ENCODE measurements around the gene HYLS1.

Gene HYLS1

DNA sequence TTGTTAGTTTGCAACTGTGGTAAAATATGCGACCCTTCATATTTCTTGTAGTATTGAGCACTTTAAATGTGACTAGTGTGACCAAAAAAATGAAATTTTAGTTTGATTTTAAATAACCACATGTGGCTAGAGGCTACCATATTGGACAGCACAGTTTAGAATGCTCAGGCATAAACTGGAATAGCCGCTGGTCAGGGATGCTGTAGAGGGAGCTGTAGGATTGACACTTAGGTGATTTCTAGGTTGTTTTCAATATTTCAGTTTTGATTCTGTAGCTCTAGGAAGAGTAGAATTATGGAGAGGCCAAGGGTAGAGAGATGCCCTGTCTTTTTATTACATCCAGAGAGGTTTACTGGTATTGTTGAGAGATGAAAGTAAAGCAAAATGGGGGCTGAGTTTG lies 47.6 kb downstream of the HYLS1 start:
- no peak for DNase-seq

DNA sequence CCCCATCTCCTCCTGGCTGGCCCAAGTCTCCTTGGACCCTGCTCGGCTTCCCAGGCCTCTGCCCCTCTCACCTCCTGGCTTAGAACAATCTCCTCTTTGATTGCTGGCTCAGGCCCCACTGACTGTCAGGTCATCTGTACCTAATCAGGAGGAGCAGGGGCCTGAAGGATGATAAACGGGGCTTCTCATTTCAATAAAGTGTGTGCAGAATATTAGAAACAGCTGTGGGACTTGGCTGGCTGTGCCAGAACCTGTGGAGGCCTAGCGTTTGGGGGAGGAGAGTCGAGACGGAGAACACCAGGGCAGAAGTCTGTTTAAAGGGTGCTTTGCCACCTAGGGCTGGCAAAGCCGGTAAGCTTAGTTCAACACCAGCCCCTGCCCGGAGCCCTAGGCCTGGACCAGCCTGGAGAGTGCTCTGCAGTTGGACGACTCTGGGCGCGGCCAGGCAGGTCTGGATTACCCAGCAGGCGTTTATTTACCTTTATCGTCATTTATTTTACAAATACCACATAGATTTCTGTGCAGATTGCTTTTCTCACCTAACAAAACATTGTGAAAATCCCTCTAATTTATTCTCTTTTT lies 48.2 kb downstream of the HYLS1 start:
- no peak for DNase-seq

DNA sequence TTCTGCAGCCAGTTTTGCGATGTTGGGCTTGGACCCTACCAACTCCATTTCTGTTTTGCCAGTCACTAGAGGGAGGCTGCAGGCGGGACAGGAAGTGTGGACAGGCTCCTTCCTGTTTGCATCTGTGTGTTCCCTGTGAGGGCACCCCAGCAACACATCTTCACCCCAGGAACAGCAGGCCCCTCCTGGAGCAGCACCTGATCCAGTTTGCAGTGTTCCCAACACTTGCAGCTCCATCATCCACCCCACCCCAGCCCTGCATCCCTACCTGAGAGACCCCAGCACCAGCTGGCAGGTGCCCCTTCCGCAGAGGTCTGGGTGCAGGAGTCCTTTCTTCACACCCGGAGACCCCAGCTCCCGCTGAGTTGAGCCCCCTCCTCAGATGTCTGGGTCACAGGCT lies 51.0 kb downstream of the HYLS1 start:
- no peak for DNase-seq

DNA sequence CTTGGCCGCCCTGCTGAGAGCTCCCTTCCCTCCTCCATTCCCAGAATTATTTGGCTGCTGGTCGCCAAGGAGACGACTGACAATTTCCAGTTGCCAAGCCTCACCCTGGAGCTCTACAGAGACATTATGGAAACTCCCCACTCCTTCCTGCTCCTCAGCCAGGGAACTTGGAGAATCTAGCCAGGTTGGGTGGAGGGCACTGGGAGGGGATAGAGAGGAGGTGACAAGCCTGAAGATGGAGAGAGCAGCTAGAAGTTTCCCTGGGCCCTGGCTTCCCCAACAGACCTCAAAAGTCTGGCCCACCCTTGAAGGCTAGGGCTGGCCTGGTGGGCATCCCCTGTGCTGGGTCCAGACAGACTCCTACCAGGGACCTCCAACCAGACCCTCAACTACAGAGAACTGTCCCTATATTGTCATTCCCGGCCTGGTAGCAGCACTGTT lies 51.6 kb downstream of the HYLS1 start:
- DNase-seq = no peak

DNA sequence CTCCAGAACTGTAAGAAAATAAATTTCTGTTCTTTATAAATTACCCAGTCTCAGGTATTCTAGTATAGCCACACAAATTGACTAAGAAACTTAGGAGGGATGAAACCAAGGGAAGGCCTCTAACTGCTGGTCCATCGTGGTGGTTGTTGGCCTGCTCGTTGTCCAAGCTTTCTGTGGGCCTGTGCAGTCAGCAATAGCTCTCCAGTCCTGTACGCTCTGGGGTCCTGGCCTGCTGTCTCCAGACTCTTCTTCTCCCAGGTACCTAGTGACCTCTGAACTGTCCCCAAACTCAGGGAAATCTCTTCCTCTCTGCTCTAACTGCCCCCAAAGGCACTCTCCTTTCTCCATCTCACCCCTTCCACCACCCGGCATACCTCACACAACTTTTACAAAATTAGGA lies 52.7 kb downstream of the HYLS1 start:
- no peak for DNase-seq

DNA sequence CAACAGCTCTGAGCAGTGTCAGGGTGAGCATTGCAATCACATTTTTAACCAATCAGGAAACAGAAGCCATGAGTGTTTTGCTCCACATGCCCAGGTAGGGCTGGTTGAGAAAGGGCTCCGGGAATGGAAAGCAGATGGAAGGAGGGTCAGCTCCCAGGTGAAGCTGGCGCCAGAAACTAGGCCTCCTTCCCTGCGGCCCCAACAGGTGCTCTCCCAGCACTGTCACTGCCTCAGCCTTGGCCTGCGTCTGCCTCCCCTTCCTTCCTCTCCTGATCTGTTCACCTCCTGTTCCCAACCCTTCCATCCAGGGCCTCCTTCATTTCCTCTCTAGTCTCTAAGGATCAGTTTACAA lies 53.8 kb downstream of the HYLS1 start:
- no peak for DNase-seq

DNA sequence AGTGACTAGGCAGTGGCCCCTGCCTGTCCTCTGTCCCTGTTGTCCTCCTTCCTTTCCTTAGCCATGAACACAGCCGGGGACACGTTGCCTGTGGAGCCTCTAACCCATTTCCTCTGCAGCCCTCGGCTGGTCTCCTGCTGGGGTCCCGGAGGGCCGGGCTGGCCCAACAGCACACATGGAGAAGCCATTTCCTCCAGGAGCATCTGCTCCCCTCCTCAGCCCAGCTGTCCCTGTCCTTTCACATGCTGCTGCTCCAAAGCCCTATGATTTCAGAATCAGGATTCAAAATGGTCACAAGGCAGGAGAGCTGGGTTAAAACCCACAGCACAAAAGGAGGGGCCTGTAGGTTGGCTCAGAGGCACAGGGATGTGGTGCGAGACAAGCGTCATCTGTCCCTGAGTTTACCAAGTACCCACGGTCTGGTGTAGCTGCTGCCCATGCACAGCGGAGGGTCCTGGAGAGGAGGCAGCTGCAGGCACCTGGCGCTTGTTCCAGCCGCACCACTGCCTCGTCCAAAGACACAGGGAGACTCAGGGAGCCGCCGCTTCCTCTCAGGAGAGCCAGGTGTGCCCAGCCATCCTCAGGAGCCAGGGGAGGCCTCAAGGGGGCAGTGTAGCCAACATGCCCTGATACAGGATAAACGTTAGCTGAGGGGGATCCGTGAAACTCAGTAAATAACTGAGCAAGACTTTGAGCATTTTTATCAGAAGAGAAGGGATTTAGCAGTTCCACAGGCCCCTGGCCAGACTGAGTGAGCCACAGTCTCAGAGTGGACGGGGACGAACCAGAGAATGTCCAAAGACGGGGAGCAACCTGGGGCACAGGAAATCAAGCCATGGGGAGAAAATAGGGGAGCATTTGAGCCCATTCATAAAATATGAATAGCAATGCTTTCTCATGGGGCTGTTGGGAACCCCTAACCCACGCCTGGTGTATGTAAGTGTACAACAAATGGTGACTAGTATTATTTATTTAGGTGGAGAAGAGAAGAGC lies 54.4 kb downstream of the HYLS1 start:
- DNase-seq = peak; percentile 80

DNA sequence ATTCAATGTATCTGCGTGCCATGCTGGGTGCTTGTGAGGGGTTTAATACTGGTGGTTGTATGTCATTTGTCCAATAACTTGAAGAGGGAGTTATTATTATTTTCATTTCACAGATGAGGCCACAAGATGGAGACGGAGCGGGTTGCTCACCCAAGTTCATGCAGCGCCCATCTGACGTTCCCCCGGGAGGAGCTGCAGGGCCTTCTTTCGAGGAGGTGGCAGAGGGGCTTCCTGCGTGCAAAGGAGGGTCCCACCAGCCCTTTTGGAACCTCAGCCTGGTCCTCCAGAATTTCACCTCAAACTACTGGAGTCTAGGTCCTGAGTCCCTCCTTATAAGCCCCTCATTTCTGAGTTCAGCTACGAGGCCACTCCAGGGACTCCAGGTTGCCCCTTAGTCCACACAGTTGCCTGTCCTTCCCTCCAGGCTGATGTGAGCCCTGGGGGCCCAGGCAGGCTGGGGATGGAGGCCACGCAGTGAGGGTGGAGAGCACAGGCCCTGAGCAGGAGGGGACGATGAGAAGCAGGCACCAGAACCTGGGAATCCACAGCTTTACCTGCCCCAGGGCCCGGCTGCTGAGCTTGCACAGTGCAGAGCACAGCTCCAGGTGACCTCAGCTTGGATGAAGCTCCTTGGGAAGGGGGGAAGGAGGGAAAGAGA lies 55.4 kb downstream of the HYLS1 start:
- no peak for DNase-seq

DNA sequence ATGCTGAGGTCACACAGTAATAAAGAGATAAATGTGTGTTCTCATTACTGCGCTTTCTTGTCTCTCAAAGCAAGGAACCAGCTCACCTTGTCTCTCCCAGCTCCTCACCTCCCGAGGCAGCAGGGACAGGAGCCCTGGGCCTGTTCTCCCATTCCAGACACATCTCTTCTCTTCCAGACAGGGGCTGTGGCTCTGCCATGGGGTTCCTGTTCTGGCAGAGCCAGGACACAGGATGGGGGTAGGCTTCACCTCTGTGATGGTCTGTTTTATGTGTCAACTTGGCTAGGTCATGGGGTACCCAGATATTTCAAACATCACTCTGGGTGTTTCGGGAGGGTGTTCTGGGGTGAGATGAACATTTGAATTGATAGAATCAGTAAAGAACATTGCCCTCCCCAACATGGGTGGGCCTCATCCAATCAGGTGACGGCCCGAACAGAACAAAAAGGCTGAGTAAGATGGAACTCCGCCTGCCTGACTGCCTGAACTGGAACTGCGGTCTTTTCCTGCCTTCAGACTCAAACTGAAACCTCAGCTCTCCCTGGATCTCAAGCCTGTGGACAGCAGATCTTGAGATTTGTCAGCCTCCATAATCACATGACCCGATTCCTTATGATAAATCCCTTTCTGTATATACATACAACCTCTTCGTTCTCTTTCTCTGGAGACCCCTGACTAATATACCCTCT lies 56.3 kb downstream of the HYLS1 start:
- DNase-seq = no peak

DNA sequence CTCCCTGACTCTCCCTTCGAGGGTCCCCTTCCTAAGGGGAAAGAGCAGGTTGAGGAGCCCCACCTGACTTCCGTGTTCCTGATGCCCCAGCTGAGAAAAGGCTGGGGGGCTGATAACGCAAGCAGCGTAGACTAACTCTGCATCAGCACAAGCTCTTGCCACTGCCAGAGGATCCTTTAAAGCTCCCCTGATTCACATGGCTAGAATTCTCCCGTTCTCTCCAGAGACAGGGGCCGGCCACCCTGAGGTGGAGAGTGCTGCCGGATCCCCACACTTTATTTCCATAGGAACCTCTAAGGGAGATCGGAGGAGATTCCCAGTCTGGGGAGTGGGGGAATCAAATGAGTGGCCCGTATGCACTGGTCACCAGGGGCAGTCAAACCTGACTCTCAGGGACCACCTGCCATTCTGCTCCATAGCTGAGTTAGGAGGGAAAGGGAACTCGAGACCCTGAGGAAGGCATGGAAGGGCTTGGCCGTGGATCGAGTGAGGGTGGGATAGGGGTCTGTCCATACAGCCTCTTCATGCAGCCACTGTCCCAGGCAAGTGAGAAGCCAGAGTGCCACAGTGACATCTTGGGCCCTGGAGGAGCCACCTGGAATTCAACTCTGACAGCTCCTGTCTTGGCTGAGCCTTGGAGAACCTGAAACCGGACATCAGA lies 57.0 kb downstream of the HYLS1 start:
- DNase-seq = no peak

DNA sequence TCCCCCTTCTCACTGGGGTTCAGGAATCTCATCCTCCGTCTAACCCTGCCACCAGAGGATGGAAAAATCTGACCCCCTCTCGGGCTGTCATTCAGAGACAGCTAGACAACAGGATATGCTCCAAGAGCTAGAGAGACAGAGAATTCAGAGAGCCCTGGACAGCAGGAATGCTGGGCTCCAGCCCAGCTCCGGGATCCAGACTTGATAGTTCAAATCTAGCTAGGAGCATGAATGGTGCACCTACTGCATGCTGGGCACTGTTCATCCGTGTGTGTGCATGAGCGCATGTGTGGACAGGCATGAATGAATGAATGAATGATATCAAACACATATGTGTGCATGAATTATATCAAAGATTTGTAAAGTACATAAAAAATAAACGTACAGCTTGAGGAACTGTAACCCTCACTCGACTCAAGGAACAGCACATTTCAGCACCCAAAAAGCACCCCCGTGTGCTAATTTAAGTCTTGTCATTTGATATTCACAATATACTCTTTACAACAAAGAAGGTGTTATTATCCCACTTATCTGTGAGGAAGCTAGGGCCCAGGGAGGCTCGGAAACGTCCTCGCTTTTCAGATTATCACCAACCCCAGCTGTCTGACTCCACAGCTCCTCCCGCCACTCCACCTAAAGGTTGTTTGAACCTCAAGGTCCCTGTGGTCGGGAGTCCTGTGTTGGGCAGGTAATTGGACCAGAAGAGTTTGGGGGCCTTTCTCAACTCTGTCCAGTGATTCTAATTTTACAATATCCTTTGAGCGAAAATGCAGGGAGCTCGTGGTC lies 57.7 kb downstream of the HYLS1 start:
- DNase-seq = no peak

DNA sequence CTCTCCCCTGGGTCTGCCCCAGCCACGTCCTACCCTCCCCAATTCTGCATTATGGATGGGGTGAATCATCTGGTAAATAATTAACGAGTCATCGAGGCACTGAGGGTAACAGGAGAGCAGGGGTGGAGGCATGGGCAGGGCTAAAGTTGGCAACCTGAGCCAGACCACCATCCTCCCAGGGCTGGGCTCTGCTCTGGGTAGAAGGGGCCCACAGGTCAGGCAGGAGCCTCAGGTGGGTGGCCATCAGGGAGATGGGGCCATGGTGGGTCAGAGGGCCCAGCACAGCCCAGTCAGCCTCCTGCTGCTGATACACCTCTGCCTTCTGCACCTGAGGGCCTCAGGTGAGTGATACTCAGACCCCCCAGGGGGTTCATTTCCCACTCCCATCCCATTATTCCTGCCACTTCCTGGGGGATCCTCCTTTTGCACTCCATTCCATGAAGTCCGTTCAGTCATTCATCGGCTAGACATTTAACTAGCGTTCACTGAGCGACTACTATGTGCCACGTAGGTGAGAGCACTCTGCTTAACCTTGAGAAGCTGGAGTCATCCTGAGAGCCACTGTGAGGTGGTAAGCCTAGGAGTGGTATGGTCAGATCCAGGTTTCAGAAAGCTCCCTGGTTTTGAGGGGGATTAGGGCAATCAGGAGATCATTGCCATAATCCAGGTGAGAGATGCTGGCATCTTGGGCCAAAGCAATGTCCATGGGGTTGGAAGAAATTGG lies 58.5 kb downstream of the HYLS1 start, which contains the start of gene VSIG10L2:
Gene VSIG10L2, plus strand, starts transcription at position 248 of the 724 bp plus-strand sequence. Its CDS starts 12 bp downstream, at position 260.
- DNase-seq = no peak

DNA sequence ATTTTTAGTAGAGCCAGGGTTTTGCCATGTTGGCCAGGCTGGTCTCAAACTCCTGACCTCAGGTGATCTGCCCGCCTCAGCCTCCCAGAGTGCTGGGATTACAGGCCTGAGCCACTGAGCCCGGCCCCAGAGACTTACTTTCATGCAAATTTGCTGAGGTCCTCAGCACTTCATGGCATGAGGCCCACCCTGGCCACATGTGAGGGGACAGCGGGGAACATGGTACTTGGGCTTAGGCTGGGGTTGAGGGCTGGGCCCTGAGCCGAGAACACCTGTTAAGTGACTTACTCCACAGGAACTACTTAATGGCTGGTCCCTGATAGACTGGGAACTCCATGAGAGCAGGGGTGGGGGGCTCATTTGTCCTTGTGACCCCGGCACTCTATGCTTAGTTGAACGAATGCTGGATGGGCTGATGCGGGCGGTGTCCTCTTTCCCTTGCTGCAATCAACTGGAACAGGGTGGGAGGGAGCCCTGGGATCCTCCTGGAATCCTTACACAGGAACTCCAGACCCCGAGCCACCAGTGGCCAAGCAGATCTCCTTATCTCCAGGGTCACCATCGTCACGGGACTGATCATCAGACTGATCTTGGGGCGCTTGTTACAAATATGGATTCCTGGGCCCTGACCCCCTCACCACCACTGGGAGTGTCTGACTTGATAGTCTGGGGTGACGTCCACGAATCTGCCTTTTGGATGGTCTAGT lies 59.4 kb downstream of the HYLS1 start:
- no peak for DNase-seq

DNA sequence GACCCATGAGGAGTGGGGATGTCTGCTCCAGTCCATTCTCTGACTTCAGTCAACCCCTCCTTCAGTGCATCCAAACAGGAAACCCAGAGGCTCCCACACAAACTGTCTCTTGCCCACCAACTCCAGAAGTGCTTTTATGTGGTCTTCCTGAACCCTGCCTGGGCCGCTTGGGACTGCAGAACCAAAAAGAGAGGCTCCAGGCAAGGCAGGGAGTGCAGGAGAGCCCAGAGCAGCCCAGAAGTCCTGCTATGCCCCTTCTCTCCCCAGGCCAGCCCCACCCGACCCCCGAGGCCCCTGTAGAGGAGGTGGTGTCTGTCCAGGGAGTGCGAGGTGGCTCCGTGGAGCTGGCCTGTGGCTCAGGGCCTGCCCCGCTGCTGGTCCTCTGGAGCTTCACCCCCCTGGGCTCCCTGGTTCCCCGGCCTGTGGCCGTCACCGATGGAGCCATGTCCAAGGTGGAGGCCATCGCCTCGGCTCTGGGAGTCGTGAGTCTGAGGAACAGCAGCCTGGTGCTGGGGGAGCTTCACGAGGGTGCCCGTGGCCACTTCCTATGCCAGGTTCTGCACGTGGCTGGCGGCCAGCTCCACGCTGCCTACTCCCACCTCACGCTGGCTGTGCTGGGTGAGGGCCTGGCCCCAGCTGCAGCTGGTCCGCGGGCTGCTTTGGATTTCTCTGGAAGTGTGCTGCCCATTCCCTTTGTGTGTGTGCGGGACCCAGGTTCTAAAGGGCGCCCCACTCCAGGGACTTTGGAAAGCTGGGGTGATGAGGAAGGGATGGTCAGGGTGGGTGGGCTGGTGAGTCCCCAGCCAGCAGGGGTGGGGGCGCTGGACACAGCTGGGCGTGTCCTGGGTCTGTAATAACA lies 60.2 kb downstream of the HYLS1 start:
- no peak for DNase-seq

DNA sequence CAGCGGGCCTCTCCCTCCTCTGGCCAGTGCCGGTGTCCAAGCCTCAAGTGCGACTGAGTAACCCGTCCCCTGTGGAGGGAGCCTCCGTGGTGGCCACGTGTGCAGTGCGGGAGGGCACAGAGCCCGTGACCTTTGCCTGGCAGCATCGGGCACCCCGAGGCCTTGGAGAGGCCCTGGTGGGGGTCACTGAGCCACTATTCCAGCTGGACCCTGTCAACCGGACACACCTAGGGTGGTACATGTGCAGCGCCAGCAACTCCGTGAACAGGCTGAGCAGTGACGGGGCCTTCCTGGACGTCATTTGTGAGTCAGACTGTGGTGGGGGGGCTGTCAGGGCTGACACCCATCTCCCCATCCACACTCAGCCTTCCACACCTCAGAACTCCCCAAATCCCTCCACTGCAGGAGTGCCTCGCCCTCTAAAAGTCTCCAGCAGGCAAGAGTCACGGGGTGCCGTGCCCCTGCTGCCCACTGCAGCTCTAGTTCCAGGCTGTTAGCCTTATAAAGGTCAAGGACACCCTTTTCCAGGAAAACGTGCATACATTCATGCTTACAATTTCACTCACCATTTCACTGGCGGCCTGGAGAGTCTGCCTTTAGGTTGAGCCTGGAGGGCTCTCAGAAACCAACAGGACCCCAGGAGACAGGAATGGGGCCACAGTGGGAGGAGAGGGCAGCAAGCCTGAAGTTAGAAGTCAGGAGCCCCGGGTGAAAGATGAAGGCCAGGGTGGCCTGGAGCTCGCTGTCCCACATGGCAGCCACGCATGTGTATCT lies 61.0 kb downstream of the HYLS1 start:
- DNase-seq = no peak

DNA sequence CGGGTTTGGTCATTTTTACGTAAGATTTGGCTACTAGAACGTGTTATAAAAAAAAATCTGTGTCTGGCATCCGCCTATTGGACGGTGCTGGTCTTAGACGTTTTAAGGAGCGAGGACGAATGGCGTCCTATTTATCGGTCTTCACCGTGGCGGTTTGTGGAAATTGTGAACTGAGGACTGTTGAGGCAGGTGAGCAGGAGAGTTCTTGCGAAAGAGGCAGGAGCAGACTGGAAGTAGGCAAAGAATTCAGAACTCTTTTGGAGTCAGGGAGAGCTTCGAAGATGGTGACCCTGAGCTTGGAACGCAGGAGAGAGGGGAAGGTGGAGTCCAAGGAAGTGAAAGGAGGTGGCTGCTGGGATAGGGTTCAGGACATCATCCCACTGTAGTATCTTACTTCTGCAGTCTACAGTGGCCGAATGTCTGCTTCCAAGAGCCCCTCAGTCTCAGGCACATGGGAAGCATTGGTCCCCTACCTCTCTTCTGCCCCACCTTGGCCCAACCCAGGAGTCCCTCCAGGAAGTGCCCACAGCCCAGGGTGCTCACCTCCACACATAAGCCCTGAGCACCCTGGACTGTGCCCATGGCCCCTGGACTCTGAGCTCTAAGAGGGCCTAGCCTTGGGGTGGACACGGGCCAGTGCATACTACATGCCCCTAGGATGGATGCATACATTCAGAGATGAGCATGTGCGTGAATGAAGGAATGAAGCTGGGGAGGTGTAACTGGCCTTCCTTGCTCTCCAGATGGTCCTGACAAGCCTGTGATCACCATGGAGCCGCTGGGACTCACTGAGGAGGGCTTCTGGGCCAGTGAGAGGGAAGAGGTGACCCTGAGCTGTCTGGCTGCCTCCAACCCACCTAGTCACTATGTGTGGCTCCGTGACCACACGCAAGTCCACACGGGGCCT lies 62.1 kb downstream of the HYLS1 start:
- no peak for DNase-seq

DNA sequence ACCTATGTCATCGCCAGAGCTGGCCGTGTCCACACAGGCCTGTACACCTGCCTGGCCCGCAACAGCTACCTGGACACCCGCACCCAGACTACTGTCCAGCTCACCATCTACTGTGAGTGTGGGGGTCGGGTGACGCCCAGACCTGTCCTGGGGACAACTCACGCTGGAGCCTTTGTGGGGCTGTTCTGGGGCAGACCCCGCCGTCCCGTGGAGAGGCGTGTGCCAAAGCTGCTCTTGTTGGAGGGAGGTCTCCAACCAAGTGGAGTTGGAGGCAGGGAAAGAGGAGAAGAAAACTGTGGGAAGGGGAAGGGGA lies 62.7 kb downstream of the HYLS1 start:
- no peak for DNase-seq

Measured in NCI-H2029 (cell line).